HCT116 (cell line): ENCODE data around the gene SERINC5. TPM values are rescaled to one million over a fixed set of nuclear protein-coding genes. Genes with fewer than 3 reads are reported as not detected.

Source experiments
- ATAC-seq: fragments of 200-7000 bp; cut with Tn5 transposase; 2 replicates; pipeline ENCODE4 v1.9.1; 2020; ENCODE audit warnings: mild to moderate bottlenecking, moderate library complexity
- BruUV-seq: library from RNA; stranded (reverse); fragments of 400-500 nt; replicated peaks from 2 replicates; lab custom pipeline; 2021; lab: Mats Ljungman, UMichigan
- CTCF ChIA-PET: fragments of 300-600 bp; sonication (Branson Sonifier 250); formaldehyde crosslinking; loops from one replicate; lab custom pipeline; 2021; ENCODE audit warnings: antibody characterized with exemption; lab: Charles Lee
- POLR2A ChIA-PET: fragments of 300-600, 350-600 bp; sonication (Branson Sonifier 250); formaldehyde crosslinking; loops from one replicate; lab custom pipeline; 2021; ENCODE audit warnings: antibody characterized with exemption; lab: Charles Lee
- RAD21 ChIA-PET, 2 experiments: fragments of 300-600 bp; sonication (Branson Sonifier 250); formaldehyde crosslinking; loops; one replicate each; lab custom pipeline; 2023; ENCODE audit warnings: low total read pairs in 2 of 2; ENCODE audit not compliant: uncharacterized antibody in 2 of 2, unreplicated experiment in 2 of 2, low non-redundant PET in 1 of 2; lab: Charles Lee
- DNase-seq: peaks from one replicate; pipeline ENCODE4 v3.0.0-alpha.2; 2010; ENCODE audit warnings: low read depth, low spot score
- H2AFZ ChIP-seq: fragments of 200-600 bp; shearing (Covaris generic), sonication (generic); 2 replicates; pipeline ENCODE4 v1.6.1; 2017; ENCODE audit warnings: low read depth, mixed run types, mixed read lengths, antibody characterized with exemption, low read length; ENCODE audit not compliant: poor library complexity, severe bottlenecking
- H3K27ac ChIP-seq: 2 replicates; pipeline ENCODE4 v1.5.1; 2012; ENCODE audit warnings: low read depth, low read length
- H3K27me3 ChIP-seq: fragments of 200-600 bp; sonication (generic); 2 replicates; pipeline ENCODE4 v1.6.1; 2016; ENCODE audit warnings: mixed run types, low read length, mixed read lengths; ENCODE audit not compliant: insufficient read depth
- H3K36me3 ChIP-seq, 2 experiments: fragments of 200-500 bp in 1 of 2; fragments of 200-600 bp in 1 of 2; sonication (Bioruptor generic) in 1 of 2; sonication (generic) in 1 of 2; 2 replicates each; pipeline versions ENCODE4 v1.5.1 to v1.6.1; 2014 to 2016; ENCODE audit warnings: low read length in 2 of 2, inconsistent platforms in 1 of 2, mixed read lengths in 1 of 2, mixed run types in 1 of 2; ENCODE audit not compliant: insufficient read depth in 2 of 2, control insufficient read depth in 1 of 2
- H3K4me1 ChIP-seq, 2 experiments: fragments of 200-600 bp in 1 of 2; sonication (generic) in 1 of 2; 2 replicates each; pipeline versions ENCODE4 v1.5.1 to v1.6.1; 2012 to 2017; ENCODE audit warnings: low read length in 2 of 2, inconsistent platforms in 1 of 2, mild to moderate bottlenecking in 1 of 2, mixed read lengths in 1 of 2, mixed run types in 1 of 2, moderate library complexity in 1 of 2; ENCODE audit not compliant: insufficient read depth in 2 of 2, control insufficient read depth in 1 of 2
- H3K4me2 ChIP-seq: fragments of 200-600 bp; sonication (generic); 2 replicates; pipeline ENCODE4 v1.6.1; 2017; ENCODE audit warnings: mixed run types, low read length, mixed read lengths
- H3K4me3 ChIP-seq, 2 experiments: fragments of 200-600 bp in 1 of 2; sonication (generic) in 1 of 2; replicated peaks in 1 of 2; 2 replicates each; pipeline ENCODE4 v1.5.1; 2011 to 2016; ENCODE audit warnings: low read length in 2 of 2, control low read depth in 1 of 2, low read depth in 1 of 2, mild to moderate bottlenecking in 1 of 2, mixed read lengths in 1 of 2, mixed run types in 1 of 2
- H3K79me2 ChIP-seq: fragments of 200-600 bp; sonication (generic); 2 replicates; pipeline ENCODE4 v1.6.1; 2017; ENCODE audit warnings: mild to moderate bottlenecking, mixed run types, low read length, moderate library complexity, mixed read lengths; ENCODE audit not compliant: insufficient read depth
- H3K9ac ChIP-seq: fragments of 200-600 bp; sonication (generic); 2 replicates; pipeline ENCODE4 v1.6.1; 2016; ENCODE audit warnings: low read length, mixed read lengths
- H3K9me2 ChIP-seq: fragments of 200-600 bp; sonication (generic), shearing (Covaris generic); 2 replicates; pipeline ENCODE4 v1.6.1; 2017; ENCODE audit warnings: mixed run types, mild to moderate bottlenecking, moderate library complexity; ENCODE audit not compliant: insufficient read depth
- H3K9me3 ChIP-seq, 2 experiments: fragments of 200-500 bp in 1 of 2; fragments of 200-600 bp in 1 of 2; sonication (Bioruptor generic) in 1 of 2; sonication (generic) in 1 of 2; 2 replicates each; pipeline ENCODE4 v1.6.1; 2014 to 2017; ENCODE audit warnings: low read length in 2 of 2, mixed read lengths in 2 of 2, inconsistent platforms in 1 of 2, low read depth in 1 of 2, mild to moderate bottlenecking in 1 of 2, mixed run types in 1 of 2, moderate library complexity in 1 of 2; ENCODE audit not compliant: control insufficient read depth in 1 of 2, insufficient read depth in 1 of 2
- H4K20me1 ChIP-seq: fragments of 200-600 bp; sonication (generic), shearing (Covaris generic); 2 replicates; pipeline ENCODE4 v1.6.1; 2017; ENCODE audit warnings: mixed run types, mild to moderate bottlenecking, moderate library complexity; ENCODE audit not compliant: insufficient read depth
- CBX3 ChIP-seq: IDR thresholded peaks from 2 replicates; pipeline ENCODE4 v1.6.1; 2012; ENCODE audit warnings: low read depth
- ELF1 ChIP-seq: IDR thresholded peaks from 2 replicates; pipeline ENCODE4 v1.6.1; 2012; ENCODE audit warnings: low read depth, borderline replicate concordance
- EZH2 ChIP-seq: fragments of 200-600 bp; sonication (generic); IDR thresholded peaks from 2 replicates; pipeline ENCODE4 v1.6.1; 2017; ENCODE audit warnings: antibody characterized with exemption, mixed run types
- FOSL1 ChIP-seq: IDR thresholded peaks from 2 replicates; pipeline ENCODE4 v1.6.1; 2012; ENCODE audit warnings: low read depth
- POLR2A ChIP-seq: IDR thresholded peaks from 2 replicates; pipeline ENCODE4 v1.7.0; 2011; ENCODE audit warnings: borderline replicate concordance; ENCODE audit not compliant: insufficient read depth, insufficient read length; ENCODE audit errors: extremely low read depth
- POLR2AphosphoS5 ChIP-seq: IDR thresholded peaks from 2 replicates; pipeline ENCODE4 v1.6.1; 2011; ENCODE audit warnings: mild to moderate bottlenecking, low read depth, low read length, moderate library complexity
- SIN3A ChIP-seq: IDR thresholded peaks from 2 replicates; pipeline ENCODE4 v1.6.1; 2012; ENCODE audit warnings: low read depth
- SP1 ChIP-seq: IDR thresholded peaks from 2 replicates; pipeline ENCODE4 v1.6.1; 2012; ENCODE audit warnings: low read depth
- SRF ChIP-seq: IDR thresholded peaks from 2 replicates; pipeline ENCODE4 v1.6.1; 2012; ENCODE audit warnings: low read depth
- ZNF274 ChIP-seq: fragments of 200-500 bp; sonication (Bioruptor generic); IDR thresholded peaks from 2 replicates; pipeline ENCODE4 v1.6.1; 2014; ENCODE audit warnings: mild to moderate bottlenecking, low read depth, low read length, inconsistent platforms
- intact Hi-C: fragments of 100-400 bp; cut with micrococcal nuclease; formaldehyde crosslinking; loops from 2 replicates; pipeline ENCODE4 v1.10.0; 2022
- total RNA-seq: library from RNA; stranded (reverse); gene quantifications from one replicate; pipeline ENCODE4 v1.2.1, GENCODE V29; 2021; ENCODE audit not compliant: unreplicated experiment
- TF ChIP-seq, protein P1 (sequence below): IDR thresholded peaks from 2 replicates; pipeline ENCODE4 v1.6.1; 2012

SERINC5 gene
- total RNA-seq, 1 experiment from 2014 or later: 39.3 TPM

DNA sequence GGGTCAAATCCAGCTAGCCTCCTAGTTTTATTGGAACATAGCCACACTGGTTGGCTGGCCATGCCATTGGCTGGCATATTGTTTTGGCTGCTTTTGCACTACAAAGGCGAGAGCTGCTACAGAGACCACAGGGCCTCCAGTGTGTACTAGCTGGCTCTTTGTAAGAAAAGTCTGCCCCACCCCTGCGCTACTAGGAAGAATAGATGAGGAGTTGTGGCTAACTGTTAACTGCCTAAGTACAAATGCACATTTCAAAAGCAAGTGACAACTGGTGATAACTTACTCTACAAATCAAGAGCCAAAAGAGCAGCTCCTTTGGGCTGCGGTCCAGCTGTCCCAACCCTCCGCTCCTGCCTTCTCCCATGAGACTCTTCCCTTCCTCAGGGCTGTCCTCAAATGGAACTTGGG is 63.9 kb downstream of the SERINC5 start:
- H3K4me2 ChIP-seq: no peak overlapping the region
- intact Hi-C loops: no loop called here

DNA sequence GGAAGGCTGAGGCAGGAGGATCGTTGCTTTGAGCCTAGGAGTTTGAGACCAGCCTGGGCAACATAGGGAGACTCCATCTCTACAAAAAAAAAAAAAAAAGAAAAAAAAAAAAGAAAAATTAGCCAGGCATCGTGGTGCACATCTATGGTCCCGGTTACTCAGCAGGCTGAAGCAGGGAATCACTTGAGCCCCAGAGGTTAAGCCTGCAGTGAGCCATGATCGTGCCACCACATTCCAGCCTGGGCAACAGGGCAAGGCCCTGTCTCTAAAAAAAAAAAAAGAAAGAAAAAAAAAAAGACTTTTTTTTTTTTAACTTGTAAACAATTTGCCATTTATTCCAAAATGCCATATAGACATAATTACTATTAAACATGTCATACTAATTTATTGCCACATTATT is 64.5 kb downstream of the SERINC5 start:
- Histone ChIP-seq H4K20me1 (no peaks in the 10 kb centered on the region), H3K9ac (no peak overlapping the region), H3K4me2 (no peak overlapping the region), H2AFZ (no peak overlapping the region), H3K27ac (no peak overlapping the region), H3K4me1 (peaks cover 31 to 42% of the 10 kb centered on the region in 2 experiments), H3K9me3 (no peaks in the 10 kb centered on the region), H3K9me2 (no peaks in the 10 kb centered on the region), H3K36me3 (no peaks in the 10 kb centered on the region), H3K27me3 (no peaks in the 10 kb centered on the region), H3K79me2 (0 out of 2 replicates have a peak, but pooled peaks cover 3% of the 10 kb centered on the region), H3K4me3 (no peak overlapping the region)
- no peak for TF ChIP-seq CBX3
- no peak for TF ChIP-seq ZNF274
- TF ChIP-seq SIN3A: no peak
- no peak for TF ChIP-seq POLR2AphosphoS5
- no peak for TF ChIP-seq SP1
- no peak for TF ChIP-seq EZH2
- no peak for TF ChIP-seq FOSL1
- TF ChIP-seq POLR2A: no peak
- RAD21 ChIA-PET: no interaction called here
- intact Hi-C loops: no loop called here
- POLR2A ChIA-PET: no interaction called here
- no peak for DNase-seq
- CTCF ChIA-PET: no interaction called here
- BruUV-seq: no TSS peak
- ATAC-seq: no peak

More for the DNA sequence above, 63.9 kb downstream of the SERINC5 start:
- RAD21 ChIA-PET: no interaction called here
- no TSS peak for BruUV-seq
- DNase-seq: no peak
- POLR2A ChIA-PET: no interaction called here
- Histone ChIP-seq H3K79me2 (0 out of 2 replicates have a peak, but pooled peaks cover 3% of the 10 kb centered on the region), H3K4me1 (peaks cover 25 to 36% of the 10 kb centered on the region in 2 experiments), H2AFZ (no peak overlapping the region), H3K27me3 (no peaks in the 10 kb centered on the region), H3K9ac (no peak overlapping the region)
- CTCF ChIA-PET: interaction anchor here (0.5 kb wide), 1 partner anchor 84 kb away, joined by 3 read pairs; no protein-coding TSS in a partner anchor
- no peak for TF ChIP-seq SRF
- TF ChIP-seq FOSL1: no peak
- no peak for TF ChIP-seq POLR2AphosphoS5
- no peak for TF ChIP-seq ELF1
- TF ChIP-seq, protein P1, sequence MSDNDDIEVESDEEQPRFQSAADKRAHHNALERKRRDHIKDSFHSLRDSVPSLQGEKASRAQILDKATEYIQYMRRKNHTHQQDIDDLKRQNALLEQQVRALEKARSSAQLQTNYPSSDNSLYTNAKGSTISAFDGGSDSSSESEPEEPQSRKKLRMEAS: no peak
- TF ChIP-seq, all 23 proteins: peak for 0
- ATAC-seq: no peak
- no peak overlapping the region for H3K4me3 ChIP-seq
- no peaks in the 10 kb centered on the region for H3K36me3 ChIP-seq
- H4K20me1 ChIP-seq: no peaks in the 10 kb centered on the region
- H3K9me3 ChIP-seq: no peaks in the 10 kb centered on the region
- H3K27ac ChIP-seq: no peak overlapping the region
- no peaks in the 10 kb centered on the region for H3K9me2 ChIP-seq
